Endothelial cell of umbilical vein (primary cell): ENCODE results near the gene CD200R1L. TPM values are rescaled to one million over a fixed set of nuclear protein-coding genes. Genes with fewer than 3 reads are reported as not detected.
A peak's percentile ranks its signal among the peaks of the same experiment; 100 is the strongest.

Source experiments
- BruUV-seq: library from RNA; stranded (reverse); fragments of 400-500 nt; replicated peaks from 2 replicates; lab custom pipeline; 2021; lab: Mats Ljungman, UMichigan
- CTCF ChIA-PET: fragments of 300-600, 350-600 bp; sonication (Branson Sonifier 250); formaldehyde crosslinking; loops from one replicate; lab custom pipeline; 2021; ENCODE audit warnings: antibody characterized with exemption, inconsistent platforms; lab: Charles Lee
- POLR2A ChIA-PET: fragments of 300-600, 350-600 bp; sonication (Branson Sonifier 250); formaldehyde crosslinking; loops from one replicate; lab custom pipeline; 2021; ENCODE audit warnings: antibody characterized with exemption, inconsistent platforms; lab: Charles Lee
- DNase-seq: peaks from one replicate; pipeline ENCODE4 v3.0.0-alpha.2; 2011; ENCODE audit warnings: low read depth, low spot score
- FAIRE-seq: peaks from 2 replicates; lab custom pipeline; 2011; peaks lifted over from hg19 to GRCh38; lab: Jason Lieb, UNC
- H2AFZ ChIP-seq: 2 replicates; pipeline ENCODE4 v1.6.0; 2012; ENCODE audit warnings: low read depth, low read length, control low read depth, inconsistent platforms
- H3K27ac ChIP-seq: 2 replicates; pipeline ENCODE4 v1.5.1; 2011; ENCODE audit warnings: low read depth, mild to moderate bottlenecking, control low read depth, low read length, moderate library complexity; ENCODE audit not compliant: insufficient read depth
- H3K27me3 ChIP-seq, 2 experiments: 2 replicates each; pipeline versions ENCODE4 v1.6.0 to v1.6.1; 2011; ENCODE audit warnings: low read length in 2 of 2, mixed read lengths in 1 of 2; ENCODE audit not compliant: control insufficient read depth in 2 of 2, insufficient read depth in 2 of 2
- H3K36me3 ChIP-seq, 2 experiments: 2 replicates in 1 of 2; 3 replicates in 1 of 2; pipeline ENCODE4 v1.5.1; 2011; ENCODE audit warnings: low read length in 2 of 2, mild to moderate bottlenecking in 1 of 2, moderate library complexity in 1 of 2; ENCODE audit not compliant: control insufficient read depth in 2 of 2, insufficient read depth in 2 of 2; ENCODE audit errors: extremely low read depth in 1 of 2
- H3K4me1 ChIP-seq: 3 replicates; pipeline ENCODE4 v1.5.1; 2011; ENCODE audit warnings: mild to moderate bottlenecking, low read length; ENCODE audit not compliant: control insufficient read depth, insufficient read depth; ENCODE audit errors: extremely low read depth
- H3K4me2 ChIP-seq: 2 replicates; pipeline ENCODE4 v1.6.1; 2011; ENCODE audit warnings: low read length, control low read depth, mixed read lengths; ENCODE audit not compliant: insufficient read depth
- H3K4me3 ChIP-seq, 3 experiments: fragments of 200-600 bp in 1 of 3; sonication (generic), shearing (Covaris generic) in 1 of 3; replicated peaks in 1 of 3; 2 replicates each; pipeline ENCODE4 v1.5.1; 2011 to 2016; ENCODE audit warnings: control low read depth in 3 of 3, low read length in 3 of 3, mild to moderate bottlenecking in 2 of 3, inconsistent platforms in 1 of 3, low read depth in 1 of 3, moderate library complexity in 1 of 3; ENCODE audit not compliant: insufficient read depth in 1 of 3
- H3K79me2 ChIP-seq: 2 replicates; pipeline ENCODE4 v1.6.0; 2012; ENCODE audit warnings: low read length, inconsistent platforms; ENCODE audit not compliant: control insufficient read depth, insufficient read depth
- H3K9ac ChIP-seq: replicated peaks from 2 replicates; pipeline ENCODE3; 2011; ENCODE audit warnings: low read length, control low read depth; ENCODE audit not compliant: insufficient read depth; ENCODE audit errors: extremely low read depth
- H3K9me1 ChIP-seq: replicated peaks from 3 replicates; pipeline ENCODE4 v1.6.0; 2011; ENCODE audit warnings: mild to moderate bottlenecking, low read length; ENCODE audit not compliant: control insufficient read depth, insufficient read depth; ENCODE audit errors: extremely low read depth
- H3K9me3 ChIP-seq: replicated peaks from 2 replicates; pipeline ENCODE4 v1.5.1; 2012; ENCODE audit warnings: low read length, inconsistent platforms; ENCODE audit not compliant: control insufficient read depth, insufficient read depth
- H4K20me1 ChIP-seq: replicated peaks from 2 replicates; pipeline ENCODE3; 2011; ENCODE audit warnings: mild to moderate bottlenecking, low read length; ENCODE audit not compliant: control insufficient read depth, insufficient read depth; ENCODE audit errors: extremely low read depth
- EZH2 ChIP-seq: IDR thresholded peaks from 2 replicates; pipeline ENCODE4 v1.6.1; 2012; ENCODE audit warnings: borderline replicate concordance, low read depth, mild to moderate bottlenecking, moderate library complexity, low read length, inconsistent platforms; ENCODE audit not compliant: severe bottlenecking
- FOS ChIP-seq: IDR thresholded peaks from 2 replicates; pipeline ENCODE4 v1.6.1; 2011; ENCODE audit warnings: mild to moderate bottlenecking, low read length, moderate library complexity, borderline replicate concordance; ENCODE audit not compliant: insufficient read depth
- GATA2 ChIP-seq: IDR thresholded peaks from 2 replicates; pipeline ENCODE4 v1.7.0; 2011; ENCODE audit warnings: low read depth, mild to moderate bottlenecking, moderate library complexity, mixed read lengths, low read length; ENCODE audit not compliant: insufficient read length, insufficient read depth
- JUN ChIP-seq: IDR thresholded peaks from 2 replicates; pipeline ENCODE4 v1.6.1; 2011; ENCODE audit warnings: borderline replicate concordance, low read depth; ENCODE audit not compliant: insufficient read length, insufficient read depth
- MYC ChIP-seq: IDR thresholded peaks from one replicate; pipeline ENCODE4 v1.6.1; 2011; ENCODE audit warnings: mild to moderate bottlenecking, low read depth, low read length
- POLR2A ChIP-seq: IDR thresholded peaks from 2 replicates; pipeline ENCODE4 v1.6.1; 2012; ENCODE audit warnings: low read depth, mild to moderate bottlenecking, control low read depth, low read length
- POLR2AphosphoS5 ChIP-seq: IDR thresholded peaks from 2 replicates; pipeline ENCODE4 v1.6.1; 2012; ENCODE audit warnings: low read depth, mild to moderate bottlenecking, control low read depth, low read length, moderate library complexity; ENCODE audit not compliant: insufficient read depth
- dilution Hi-C: fragments of 300-500 bp; cut with MboI; formaldehyde crosslinking; loops from one replicate; pipeline ENCODE4 v1.15.0; 2019; ENCODE audit warnings: low sequenced_read_pairs; ENCODE audit not compliant: extremely low pct_ligation_motif_present
- intact Hi-C: fragments of 100-400 bp; cut with micrococcal nuclease; formaldehyde crosslinking; loops from one replicate; pipeline ENCODE4 v1.10.0; 2022
- polyA plus RNA-seq, 4 experiments: library from polyadenylated mRNA; depleted of rRNA in 3 of 4; stranded (reverse) in 3 of 4; unstranded in 1 of 4; fragments of >200 nt; gene quantifications; 2 replicates each; pipeline versions ENCODE4 v1.2.1 to v1.2.3, GENCODE V29; 2011 to 2012; ENCODE audit warnings: missing spikeins in 1 of 4
- total RNA-seq: library from RNA; stranded (reverse); gene quantifications from 2 replicates; pipeline ENCODE4 v1.2.3, GENCODE V29; 2021
- TF ChIP-seq, protein P1 (sequence below), 2 donors: IDR thresholded peaks; 1 replicate in 1 of 2; 2 replicates in 1 of 2; pipeline ENCODE4 v1.5.1; 2011; ENCODE audit warnings: low read length in 2 of 2, mild to moderate bottlenecking in 2 of 2, moderate library complexity in 2 of 2, control low read depth in 1 of 2, inconsistent platforms in 1 of 2, low read depth in 1 of 2; ENCODE audit not compliant: insufficient read depth in 1 of 2; ENCODE audit errors: extremely low read depth in 1 of 2
- TF ChIP-seq, protein P2 (sequence below): IDR thresholded peaks from 2 replicates; pipeline ENCODE4 v1.6.1; 2011; ENCODE audit not compliant: insufficient read depth, insufficient read length

Gene CD200R1L
- total and polyA plus RNA-seq, 2 donors (not counting 3 experiments of a cell fraction or from before 2014, with no cell fraction given) = not detected

DNA sequence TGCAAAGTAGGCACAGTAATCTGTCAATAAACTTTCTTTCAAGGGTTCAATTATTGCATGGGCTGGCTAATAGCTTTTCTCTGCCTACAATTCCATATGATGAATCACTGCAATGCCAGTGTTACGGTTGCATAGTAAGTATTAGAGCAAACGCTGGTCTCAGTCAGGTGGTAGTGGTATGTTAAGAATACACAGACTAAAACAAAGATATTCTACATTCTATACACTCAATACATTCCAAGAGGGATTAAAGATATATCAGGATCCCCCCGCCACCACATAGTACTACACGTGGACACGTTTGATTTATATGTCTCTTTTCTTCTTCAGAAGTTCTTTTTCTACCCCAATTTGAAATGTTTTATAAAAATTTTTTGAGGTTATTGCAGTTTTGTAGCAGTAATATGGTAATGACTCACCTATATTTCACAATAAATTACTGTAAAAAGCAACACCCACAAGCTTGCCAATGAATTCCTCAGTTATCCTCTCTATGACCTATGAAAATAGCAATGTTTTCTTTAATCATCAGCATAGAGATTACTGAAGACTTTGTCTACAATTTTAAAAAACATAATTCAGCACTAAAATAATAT, 68.2 kb downstream of the CD200R1L start:
- no peaks in the 10 kb centered on the region for H3K4me1 ChIP-seq
- CTCF ChIA-PET = no interaction called here

DNA sequence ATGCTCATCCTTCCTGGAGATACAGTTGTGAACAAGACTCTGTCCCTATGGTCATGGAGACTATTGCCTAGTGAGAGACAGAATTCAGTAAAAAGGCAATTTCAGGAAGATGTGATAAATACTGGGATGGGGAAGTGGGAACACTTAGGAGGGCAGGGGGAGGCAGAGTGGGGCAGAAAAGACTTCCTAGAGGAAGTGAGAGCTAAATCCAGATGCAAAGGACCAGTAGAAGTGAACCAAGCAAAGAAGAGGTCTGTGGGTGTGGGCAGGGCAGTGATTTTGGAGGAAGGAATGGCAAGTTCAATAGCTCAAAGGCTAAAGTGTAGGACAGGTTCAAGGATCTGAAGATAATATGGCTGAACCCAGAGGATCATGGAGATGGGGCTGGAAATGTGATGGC, 68.9 kb downstream of the CD200R1L start:
- Histone ChIP-seq H4K20me1 (no peaks in the 10 kb centered on the region), H2AFZ (no peak overlapping the region), H3K27ac (no peak overlapping the region), H3K4me3 (no peak overlapping the region), H3K27me3 (no peaks in the 10 kb centered on the region), H3K79me2 (no peaks in the 10 kb centered on the region), H3K4me1 (no peaks in the 10 kb centered on the region), H3K36me3 (no peaks in the 10 kb centered on the region), H3K9ac (no peak overlapping the region), H3K9me1 (no peaks in the 10 kb centered on the region), H3K9me3 (no peaks in the 10 kb centered on the region), H3K4me2 (no peak overlapping the region)
- BruUV-seq = no TSS peak
- ChIA-PET CTCF (no interaction called here), POLR2A (no interaction called here)
- FAIRE-seq (no peak), DNase-seq (no peak)
- intact Hi-C loops (no loop called here), dilution Hi-C loops (no loop called here)
- TF ChIP-seq JUN (no peak), MYC (no peak), GATA2 (no peak), EZH2 (no peak), FOS (no peak), POLR2A (no peak)
- TF ChIP-seq, protein P1, sequence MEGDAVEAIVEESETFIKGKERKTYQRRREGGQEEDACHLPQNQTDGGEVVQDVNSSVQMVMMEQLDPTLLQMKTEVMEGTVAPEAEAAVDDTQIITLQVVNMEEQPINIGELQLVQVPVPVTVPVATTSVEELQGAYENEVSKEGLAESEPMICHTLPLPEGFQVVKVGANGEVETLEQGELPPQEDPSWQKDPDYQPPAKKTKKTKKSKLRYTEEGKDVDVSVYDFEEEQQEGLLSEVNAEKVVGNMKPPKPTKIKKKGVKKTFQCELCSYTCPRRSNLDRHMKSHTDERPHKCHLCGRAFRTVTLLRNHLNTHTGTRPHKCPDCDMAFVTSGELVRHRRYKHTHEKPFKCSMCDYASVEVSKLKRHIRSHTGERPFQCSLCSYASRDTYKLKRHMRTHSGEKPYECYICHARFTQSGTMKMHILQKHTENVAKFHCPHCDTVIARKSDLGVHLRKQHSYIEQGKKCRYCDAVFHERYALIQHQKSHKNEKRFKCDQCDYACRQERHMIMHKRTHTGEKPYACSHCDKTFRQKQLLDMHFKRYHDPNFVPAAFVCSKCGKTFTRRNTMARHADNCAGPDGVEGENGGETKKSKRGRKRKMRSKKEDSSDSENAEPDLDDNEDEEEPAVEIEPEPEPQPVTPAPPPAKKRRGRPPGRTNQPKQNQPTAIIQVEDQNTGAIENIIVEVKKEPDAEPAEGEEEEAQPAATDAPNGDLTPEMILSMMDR (IDR thresholded peaks at IDR 0.05; ENCODE audit: extremely low read depth in 1 of 2, insufficient read depth in 1 of 2, low read depth in 1 of 2, low read length in 2 of 2) = no peak
- TF ChIP-seq, protein P2, sequence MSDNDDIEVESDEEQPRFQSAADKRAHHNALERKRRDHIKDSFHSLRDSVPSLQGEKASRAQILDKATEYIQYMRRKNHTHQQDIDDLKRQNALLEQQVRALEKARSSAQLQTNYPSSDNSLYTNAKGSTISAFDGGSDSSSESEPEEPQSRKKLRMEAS = no peak

More for the DNA sequence above, 68.2 kb downstream of the CD200R1L start:
- FAIRE-seq = no peak
- no peak overlapping the region for H3K4me2 ChIP-seq
- no peaks in the 10 kb centered on the region for H3K9me3 ChIP-seq
- H3K27ac ChIP-seq = no peak overlapping the region
- H4K20me1 ChIP-seq = no peaks in the 10 kb centered on the region
- H3K27me3 ChIP-seq = no peaks in the 10 kb centered on the region
- DNase-seq = no peak
- TF ChIP-seq FOS = peak; percentile 16
- TF ChIP-seq JUN = no peak
- TF ChIP-seq POLR2AphosphoS5 = no peak
- TF ChIP-seq POLR2A = no peak
- no peak for TF ChIP-seq EZH2
- H3K79me2 ChIP-seq = no peaks in the 10 kb centered on the region
- no TSS peak for BruUV-seq
- intact Hi-C loops (no loop called here), dilution Hi-C loops (no loop called here)
- POLR2A ChIA-PET = no interaction called here
- no peaks in the 10 kb centered on the region for H3K9me1 ChIP-seq
- H3K9ac ChIP-seq = no peak overlapping the region
- H2AFZ ChIP-seq = no peak overlapping the region
- H3K4me3 ChIP-seq = no peak overlapping the region
- no peaks in the 10 kb centered on the region for H3K36me3 ChIP-seq
